BE2C (cell line): ENCODE measurements around the gene CNGB1.

Experiments used
- DNase-seq: peaks from one replicate; pipeline ENCODE4 v3.0.0-alpha.2; 2020
- H3K27me3 ChIP-seq: fragments of 250-450 bp; sonication (Bioruptor Pico); 2 replicates; pipeline ENCODE4 v1.5.1; 2020; ENCODE audit warnings: mild to moderate bottlenecking
- H3K36me3 ChIP-seq: fragments of 250-450 bp; sonication (Bioruptor Pico); 2 replicates; pipeline ENCODE4 v1.5.1; 2020; ENCODE audit warnings: mild to moderate bottlenecking
- H3K4me1 ChIP-seq: fragments of 250-450 bp; sonication (Bioruptor Pico); 2 replicates; pipeline ENCODE4 v1.5.1; 2020
- H3K4me3 ChIP-seq: 2 replicates; pipeline ENCODE4 v1.5.1; 2011; ENCODE audit warnings: low read depth, low read length
- H3K9me3 ChIP-seq: fragments of 250-450 bp; sonication (Bioruptor Pico); 2 replicates; pipeline ENCODE4 v1.5.1; 2020
- TF ChIP-seq, protein P1 (sequence below): IDR thresholded peaks from 2 replicates; pipeline ENCODE4 v1.5.1; 2012; ENCODE audit warnings: mild to moderate bottlenecking, low read depth, low read length

Gene CNGB1

DNA sequence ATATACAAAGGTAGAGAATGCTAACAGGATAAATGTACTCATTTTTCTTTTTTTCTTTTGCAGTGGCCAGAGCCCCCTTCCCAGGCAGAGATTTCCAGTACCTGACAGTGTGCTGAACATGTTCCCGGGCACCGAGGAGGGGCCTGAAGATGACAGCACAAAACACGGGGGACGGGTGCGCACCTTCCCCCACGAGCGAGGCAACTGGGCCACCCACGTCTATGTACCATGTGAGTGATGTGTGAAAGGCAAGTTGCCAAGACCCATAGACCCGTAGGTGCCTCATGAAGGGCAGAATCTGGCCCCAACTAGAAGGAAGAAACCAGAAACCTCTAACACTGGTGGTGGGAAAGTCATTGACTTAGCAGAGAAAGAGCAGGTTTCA is 31.5 kb upstream of the CNGB1 start:
- Histone ChIP-seq H3K4me1 (no peaks in the 10 kb centered on the region; the same call in 1 of the 2 replicates), H3K4me3 (no peak overlapping the region), H3K36me3 (0 out of 2 replicates have a peak, but pooled peaks cover 3% of the 10 kb centered on the region), H3K9me3 (no peaks in the 10 kb centered on the region), H3K27me3 (no peaks in the 10 kb centered on the region)
- no peak for DNase-seq
- TF ChIP-seq, protein P1, sequence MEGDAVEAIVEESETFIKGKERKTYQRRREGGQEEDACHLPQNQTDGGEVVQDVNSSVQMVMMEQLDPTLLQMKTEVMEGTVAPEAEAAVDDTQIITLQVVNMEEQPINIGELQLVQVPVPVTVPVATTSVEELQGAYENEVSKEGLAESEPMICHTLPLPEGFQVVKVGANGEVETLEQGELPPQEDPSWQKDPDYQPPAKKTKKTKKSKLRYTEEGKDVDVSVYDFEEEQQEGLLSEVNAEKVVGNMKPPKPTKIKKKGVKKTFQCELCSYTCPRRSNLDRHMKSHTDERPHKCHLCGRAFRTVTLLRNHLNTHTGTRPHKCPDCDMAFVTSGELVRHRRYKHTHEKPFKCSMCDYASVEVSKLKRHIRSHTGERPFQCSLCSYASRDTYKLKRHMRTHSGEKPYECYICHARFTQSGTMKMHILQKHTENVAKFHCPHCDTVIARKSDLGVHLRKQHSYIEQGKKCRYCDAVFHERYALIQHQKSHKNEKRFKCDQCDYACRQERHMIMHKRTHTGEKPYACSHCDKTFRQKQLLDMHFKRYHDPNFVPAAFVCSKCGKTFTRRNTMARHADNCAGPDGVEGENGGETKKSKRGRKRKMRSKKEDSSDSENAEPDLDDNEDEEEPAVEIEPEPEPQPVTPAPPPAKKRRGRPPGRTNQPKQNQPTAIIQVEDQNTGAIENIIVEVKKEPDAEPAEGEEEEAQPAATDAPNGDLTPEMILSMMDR = no peak

DNA sequence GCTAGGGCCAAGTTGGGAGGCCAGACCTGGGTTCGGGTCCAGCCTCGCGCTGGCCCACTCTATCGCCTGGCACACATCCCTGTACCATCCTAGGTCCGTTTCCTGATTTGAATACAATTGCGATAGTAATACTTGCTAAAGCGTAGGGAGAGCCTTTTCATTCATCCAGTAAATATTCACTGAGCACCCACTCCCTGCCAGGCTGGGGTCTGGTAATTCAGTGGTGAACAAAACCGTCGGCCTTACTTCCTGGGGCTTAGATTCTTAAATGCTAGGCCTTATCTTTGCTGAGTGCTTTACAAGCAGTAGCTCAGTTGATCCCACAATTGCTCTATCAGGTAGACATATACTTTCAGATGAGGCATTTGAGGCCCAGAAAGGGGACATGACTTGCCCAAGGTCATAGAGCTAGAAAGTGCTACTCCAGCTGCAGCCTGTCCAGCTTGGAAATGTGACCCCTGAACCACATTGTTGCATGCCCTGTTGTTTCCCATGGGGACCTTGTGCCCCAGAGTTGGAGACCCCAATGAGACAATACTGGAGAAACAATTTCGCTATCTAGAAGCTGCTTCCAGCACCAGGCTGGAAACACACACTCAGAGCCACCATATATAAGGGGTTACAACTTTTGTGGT is 31.0 kb upstream of the CNGB1 start:
- no peaks in the 10 kb centered on the region for H3K27me3 ChIP-seq
- H3K36me3 ChIP-seq = 0 out of 2 replicates have a peak, but pooled peaks cover 3% of the 10 kb centered on the region
- no peaks in the 10 kb centered on the region for H3K9me3 ChIP-seq
- H3K4me1 ChIP-seq = no peaks in the 10 kb centered on the region; the same call in 1 of the 2 replicates
- peak overlapping the region; percentile 75 for H3K4me3 ChIP-seq
- TF ChIP-seq, protein P1 = no peak
- DNase-seq = no peak

DNA sequence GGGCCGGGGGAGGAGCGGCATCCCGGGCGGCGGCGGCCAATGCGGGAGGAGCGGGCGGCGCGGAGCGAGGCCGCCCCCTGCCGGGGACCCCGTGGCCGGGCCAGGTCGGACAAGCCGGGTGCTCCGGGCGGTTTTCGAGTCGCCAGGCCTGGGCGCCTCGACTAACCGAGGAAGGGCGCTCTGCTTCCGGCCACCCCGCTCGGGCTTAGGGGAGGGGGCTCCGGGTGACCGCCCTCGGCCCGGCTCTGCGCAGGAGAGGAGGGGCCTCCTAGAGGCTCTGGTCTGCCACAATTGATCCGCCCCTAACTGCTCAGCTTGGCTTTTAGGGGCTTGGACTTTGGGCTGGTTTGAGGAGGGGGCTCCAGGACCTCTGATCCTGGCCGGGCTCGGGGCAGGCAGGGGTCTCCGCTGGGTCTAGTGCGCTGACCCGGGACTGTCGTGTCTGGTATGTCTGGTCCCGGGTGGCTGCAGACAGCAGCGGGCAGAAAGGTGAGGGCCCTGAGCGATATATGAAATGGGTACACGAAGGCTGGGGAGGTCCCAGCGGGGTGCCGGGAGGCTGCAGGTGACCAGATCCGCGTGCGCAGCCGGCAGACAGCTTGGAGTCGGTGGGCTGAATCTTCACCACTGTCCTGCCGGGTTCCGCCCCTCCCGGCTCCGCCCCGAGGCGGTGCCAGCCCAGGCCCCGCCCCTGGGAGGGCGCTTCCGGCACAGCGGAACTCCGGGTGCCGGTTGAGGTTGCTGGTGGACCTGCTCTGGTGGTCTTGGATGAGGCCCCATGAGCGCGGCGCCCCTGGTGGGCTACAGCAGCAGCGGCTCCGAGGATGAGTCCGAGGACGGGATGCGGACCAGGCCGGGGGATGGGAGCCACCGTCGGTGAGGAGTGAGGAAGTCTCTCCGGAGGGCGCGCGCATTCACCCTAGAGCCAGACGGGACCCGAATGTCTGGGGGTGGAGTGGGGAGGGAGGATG is 30.1 kb upstream of the CNGB1 start, which contains the start of gene USB1:
TSS of gene USB1 (plus strand) at position 702 of the 971 bp plus-strand sequence. CDS start at position 779, 77 bp downstream.
- peak; percentile 92 for DNase-seq
- Histone ChIP-seq H3K9me3 (no peaks in the 10 kb centered on the region), H3K4me1 (no peaks in the 10 kb centered on the region; the same call in 1 of the 2 replicates), H3K4me3 (peak within 1 kb of the TSS; percentile 75), H3K36me3 (0 out of 2 replicates have a peak, but pooled peaks cover 3% of the 10 kb centered on the region), H3K27me3 (no peaks in the 10 kb centered on the region)
- TF ChIP-seq, protein P1 = peak; percentile 59

DNA sequence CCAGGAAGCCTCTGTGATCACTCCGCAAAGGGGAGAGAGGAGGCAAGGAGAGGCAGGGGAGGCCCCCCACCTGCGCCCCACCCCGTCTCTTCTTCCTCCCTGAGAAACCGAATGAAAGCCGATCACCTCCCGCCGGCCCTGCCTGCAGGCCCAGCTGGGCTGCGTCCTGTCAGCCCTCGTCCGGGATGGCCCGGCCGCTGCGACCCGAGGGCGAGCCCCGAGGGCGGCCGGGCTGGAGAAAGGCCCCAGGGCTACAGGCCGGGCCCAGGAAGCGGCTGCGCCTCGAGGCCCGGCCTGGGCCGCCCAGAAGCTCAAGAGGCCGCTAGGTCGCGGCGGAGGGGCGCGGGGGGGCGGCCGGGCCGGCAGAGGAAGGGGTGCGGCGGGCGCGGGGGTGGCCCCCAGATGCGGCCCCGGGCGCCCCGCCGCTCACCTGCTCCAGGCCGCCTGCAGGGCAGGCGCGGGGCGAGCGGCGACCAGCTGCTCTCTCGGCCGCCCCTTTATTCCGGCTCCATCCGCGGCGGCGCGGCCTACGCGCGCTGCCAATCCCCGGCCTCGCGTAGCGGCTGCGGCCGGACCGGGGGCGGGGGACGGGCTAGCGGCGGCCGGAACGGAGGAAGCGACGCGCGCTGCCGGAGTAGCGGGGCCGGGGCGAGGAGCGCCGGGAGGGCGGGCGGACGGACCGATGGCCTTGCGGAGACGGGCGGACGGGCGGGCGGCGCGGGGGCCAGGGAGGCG is 29.2 kb upstream of the CNGB1 start, which contains the start of gene ZNF319:
TSS of gene ZNF319 (minus strand) at position 702 of the 735 bp plus-strand sequence. CDS start 2,407 bp downstream, outside the sequence.
- Histone ChIP-seq H3K4me3 (peak within 1 kb of the TSS; percentile 75), H3K36me3 (0 out of 2 replicates have a peak, but pooled peaks cover 3% of the 10 kb centered on the region)
- TF ChIP-seq, protein P1 = no peak

DNA sequence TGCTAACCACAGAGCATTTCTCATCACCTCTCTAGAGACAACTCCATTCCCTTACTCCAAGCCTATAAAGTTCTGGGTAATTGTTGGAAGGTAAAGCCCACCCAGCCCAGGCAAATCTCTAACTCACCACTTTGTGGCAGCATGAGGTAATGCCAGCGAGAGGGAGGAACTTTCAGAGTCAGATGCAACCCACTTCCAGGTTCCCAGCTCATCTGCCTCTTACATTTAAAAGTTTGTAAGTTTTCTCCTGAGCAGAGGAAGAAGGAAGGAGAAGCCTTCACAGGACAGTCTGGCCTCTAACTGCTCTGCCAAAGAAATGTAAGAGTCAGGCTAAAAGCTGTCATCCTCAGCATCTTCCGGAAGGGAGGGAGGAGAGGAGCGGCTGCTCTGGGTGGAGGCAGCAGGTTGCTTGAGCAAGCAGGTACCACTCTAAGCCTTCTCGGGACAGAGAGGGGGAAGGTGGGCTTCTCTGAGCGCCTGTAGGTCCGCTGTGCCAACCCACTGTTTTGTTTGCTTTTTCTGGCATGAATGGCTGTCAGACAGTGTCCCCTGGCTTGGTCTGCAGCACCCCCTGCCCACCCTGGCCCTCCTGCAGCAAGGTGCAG is 28.5 kb upstream of the CNGB1 start:
- TF ChIP-seq, protein P1 = peak; percentile 25
- H3K36me3 ChIP-seq = 0 out of 2 replicates have a peak, but pooled peaks cover 3% of the 10 kb centered on the region
- no peak for DNase-seq
- no peaks in the 10 kb centered on the region for H3K27me3 ChIP-seq
- no peaks in the 10 kb centered on the region for H3K9me3 ChIP-seq
- peak overlapping the region; percentile 65 for H3K4me3 ChIP-seq
- no peaks in the 10 kb centered on the region for H3K4me1 ChIP-seq

More for the DNA sequence above, 29.2 kb upstream of the CNGB1 start, which contains the start of gene ZNF319:
- Histone ChIP-seq H3K27me3 (no peaks in the 10 kb centered on the region), H3K9me3 (no peaks in the 10 kb centered on the region), H3K4me1 (no peaks in the 10 kb centered on the region; the same call in 1 of the 2 replicates)
- no peak for DNase-seq
